Transverse colon (tissue), 4 donors: ENCODE data around the gene CDHR4. TPM values are rescaled to one million over a fixed set of nuclear protein-coding genes. Genes with fewer than 3 reads are reported as not detected.

Experiments
- DNase-seq: peaks from one replicate; pipeline ENCODE4 v3.0.0-alpha.2; 2019
- H3K27ac ChIP-seq, 4 donors: fragments of 200-600 bp; sonication (generic); 2 replicates each; pipeline ENCODE4 v1.5.1; 2016 to 2018; ENCODE audit warnings: inconsistent platforms in 4 of 4
- H3K27me3 ChIP-seq: fragments of 200-600 bp; sonication (generic); 2 replicates; pipeline ENCODE4 v1.5.1; 2017; ENCODE audit warnings: inconsistent platforms
- H3K36me3 ChIP-seq, 4 donors: fragments of 200-600 bp; sonication (generic); 2 replicates each; pipeline ENCODE4 v1.5.1; 2017 to 2019; ENCODE audit warnings: inconsistent platforms in 4 of 4
- H3K4me1 ChIP-seq, 4 donors: fragments of 200-600 bp; sonication (generic); 2 replicates each; pipeline ENCODE4 v1.5.1; 2017 to 2020; ENCODE audit warnings: inconsistent platforms in 4 of 4
- H3K4me3 ChIP-seq, 4 donors: fragments of 200-600 bp; sonication (generic); 1 replicate in 1 of 4; 2 replicates in 3 of 4; pipeline versions ENCODE4 v1.5.1 to v1.6.1; 2017 to 2019; ENCODE audit warnings: inconsistent platforms in 4 of 4
- H3K9me3 ChIP-seq, 2 donors: fragments of 200-600 bp; sonication (generic); 2 replicates each; pipeline ENCODE4 v1.5.1; 2017 to 2019; ENCODE audit warnings: inconsistent platforms in 2 of 2
- EP300 ChIP-seq: sonication (generic); formaldehyde crosslinking; IDR thresholded peaks from one replicate; pipeline ENCODE4 v1.6.1; 2017; ENCODE audit warnings: antibody characterized with exemption, low read depth
- POLR2A ChIP-seq: fragments of 450-650 bp; IDR thresholded peaks from one replicate; pipeline ENCODE4 v1.6.1; 2016; ENCODE audit warnings: antibody characterized with exemption, mild to moderate bottlenecking, moderate library complexity
- POLR2AphosphoS5 ChIP-seq, 3 donors: sonication (generic); formaldehyde crosslinking; IDR thresholded peaks; one replicate each; pipeline ENCODE4 v1.6.1; 2016; ENCODE audit warnings: antibody characterized with exemption in 3 of 3
- WGBS, 2 donors: methylation state at CpG; one replicate each; pipeline ENCODE4 v1.1.5; 2018; ENCODE audit warnings: low coverage in 1 of 2; 5-methylcytosine and 5-hydroxymethylcytosine counted together
- in situ Hi-C, 4 donors: fragments of 200-750 bp; cut with MboI; loops; one replicate each; pipeline versions ENCODE4 v1.15.0 to v1.15.1; 2017; ENCODE audit warnings: low sequenced_read_pairs in 3 of 4, low pct_ligation_motif_present in 1 of 4, low pct_unique_long_range_greater_than_20kb in 1 of 4
- intact Hi-C: fragments of 100-400 bp; cut with DNase I; formaldehyde crosslinking; loops from one replicate; pipeline ENCODE4 v1.15.1; 2023; ENCODE audit warnings: low total_unique reads
- total RNA-seq, 4 donors: library from RNA; depleted of rRNA; stranded (reverse); fragments of >200 nt; gene quantifications; one replicate each; pipeline ENCODE4 v1.1.0, GENCODE V29; 2016
- TF ChIP-seq, protein P1 (sequence below), 5 experiments: fragments of 200-600 bp in 3 of 5; fragments of 450-650 bp in 2 of 5; sonication (generic) in 3 of 5; IDR thresholded peaks; 1 replicate in 2 of 5; 2 replicates in 3 of 5; pipeline ENCODE4 v1.5.1; 2016 to 2017; ENCODE audit warnings: antibody characterized with exemption in 5 of 5, inconsistent platforms in 3 of 5, mild to moderate bottlenecking in 2 of 5, moderate library complexity in 1 of 5

Gene CDHR4
- total RNA-seq, 4 donors from 2014 or later, result not detected

DNA sequence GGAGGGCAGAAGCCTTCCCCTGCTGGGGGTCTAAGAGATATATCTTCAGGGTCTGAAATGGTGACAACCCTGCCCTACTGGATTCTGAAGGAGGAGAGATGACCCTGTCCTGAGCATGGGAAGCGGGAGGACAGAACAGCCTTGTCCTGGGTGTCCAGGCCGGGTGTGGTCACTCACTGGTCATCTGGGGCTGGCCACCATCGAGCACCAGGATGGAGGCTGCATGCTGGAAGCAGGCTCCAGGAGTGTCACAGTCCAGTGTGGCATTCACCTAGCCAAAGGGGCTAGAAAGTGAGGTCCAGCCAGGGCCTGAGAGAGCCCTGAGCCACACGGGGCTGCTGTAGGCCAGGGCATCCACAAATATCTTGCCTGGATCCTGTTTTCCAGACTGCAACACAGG is 5.2 kb downstream of the CDHR4 start:
- Histone ChIP-seq H3K27ac (no peak overlapping the region), H3K9me3 (no peaks in the 10 kb centered on the region), H3K27me3 (no peaks in the 10 kb centered on the region), H3K4me1 (no peaks in the 10 kb centered on the region), H3K4me3 (no peak overlapping the region), H3K36me3 (no peaks in the 10 kb centered on the region)
- no peak for DNase-seq
- whole genome bisulfite sequencing, 2 donors, result 60% methylated on average over 4 of the region's 4 CpGs; no CpG with 5 or more reads in 1 of the 2 donors
- TF ChIP-seq POLR2A, result no peak
- TF ChIP-seq, protein P1, sequence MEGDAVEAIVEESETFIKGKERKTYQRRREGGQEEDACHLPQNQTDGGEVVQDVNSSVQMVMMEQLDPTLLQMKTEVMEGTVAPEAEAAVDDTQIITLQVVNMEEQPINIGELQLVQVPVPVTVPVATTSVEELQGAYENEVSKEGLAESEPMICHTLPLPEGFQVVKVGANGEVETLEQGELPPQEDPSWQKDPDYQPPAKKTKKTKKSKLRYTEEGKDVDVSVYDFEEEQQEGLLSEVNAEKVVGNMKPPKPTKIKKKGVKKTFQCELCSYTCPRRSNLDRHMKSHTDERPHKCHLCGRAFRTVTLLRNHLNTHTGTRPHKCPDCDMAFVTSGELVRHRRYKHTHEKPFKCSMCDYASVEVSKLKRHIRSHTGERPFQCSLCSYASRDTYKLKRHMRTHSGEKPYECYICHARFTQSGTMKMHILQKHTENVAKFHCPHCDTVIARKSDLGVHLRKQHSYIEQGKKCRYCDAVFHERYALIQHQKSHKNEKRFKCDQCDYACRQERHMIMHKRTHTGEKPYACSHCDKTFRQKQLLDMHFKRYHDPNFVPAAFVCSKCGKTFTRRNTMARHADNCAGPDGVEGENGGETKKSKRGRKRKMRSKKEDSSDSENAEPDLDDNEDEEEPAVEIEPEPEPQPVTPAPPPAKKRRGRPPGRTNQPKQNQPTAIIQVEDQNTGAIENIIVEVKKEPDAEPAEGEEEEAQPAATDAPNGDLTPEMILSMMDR (IDR thresholded peaks at IDR 0.05), result no peak
- intact Hi-C loops, result no loop called here
- in situ Hi-C loops, result no loop called here

DNA sequence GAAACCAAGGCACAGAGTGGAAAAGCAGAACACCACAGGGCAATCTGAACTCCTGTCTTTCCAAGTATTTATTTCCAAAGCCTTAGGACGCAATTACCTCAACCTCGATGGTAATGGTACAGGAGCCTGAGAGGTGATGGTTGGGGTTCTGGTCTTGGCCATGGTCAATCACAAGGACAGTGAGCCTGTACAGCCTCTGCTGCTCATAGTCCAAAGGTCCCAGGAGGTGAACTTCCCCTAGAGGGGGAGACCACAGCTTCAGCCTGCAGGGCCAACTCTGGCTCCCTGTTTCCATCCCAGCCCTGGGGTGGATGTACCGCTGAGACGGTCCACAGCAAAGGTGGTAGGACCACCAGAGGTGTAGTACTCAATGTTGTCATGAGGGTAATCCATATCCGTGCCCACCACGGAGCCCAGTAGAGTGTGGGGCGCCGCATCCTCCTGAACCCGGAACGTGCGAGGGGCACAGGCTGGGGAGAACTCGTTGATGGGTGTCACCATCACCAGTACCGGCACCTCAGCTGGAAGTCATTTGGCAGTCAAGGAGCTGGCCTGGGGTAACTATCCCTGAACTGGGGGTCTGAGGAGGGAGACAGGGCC is 6.1 kb downstream of the CDHR4 start:
- Histone ChIP-seq H3K36me3 (no peaks in the 10 kb centered on the region), H3K4me3 (no peak overlapping the region), H3K27me3 (no peaks in the 10 kb centered on the region), H3K27ac (no peak overlapping the region), H3K9me3 (no peaks in the 10 kb centered on the region), H3K4me1 (no peaks in the 10 kb centered on the region)
- TF ChIP-seq EP300, result no peak
- no peak for TF ChIP-seq POLR2A
- TF ChIP-seq, protein P1 (IDR thresholded peaks at IDR 0.05), result no peak
- no peak for TF ChIP-seq POLR2AphosphoS5 (IDR thresholded peaks at IDR 0.05)
- 94% methylated on average over 13 of the region's 13 CpGs; no CpG with 5 or more reads in 1 of the 2 donors for WGBS, 2 donors
- in situ Hi-C loops, result no loop called here
- no peak for DNase-seq
- intact Hi-C loops, result no loop called here

DNA sequence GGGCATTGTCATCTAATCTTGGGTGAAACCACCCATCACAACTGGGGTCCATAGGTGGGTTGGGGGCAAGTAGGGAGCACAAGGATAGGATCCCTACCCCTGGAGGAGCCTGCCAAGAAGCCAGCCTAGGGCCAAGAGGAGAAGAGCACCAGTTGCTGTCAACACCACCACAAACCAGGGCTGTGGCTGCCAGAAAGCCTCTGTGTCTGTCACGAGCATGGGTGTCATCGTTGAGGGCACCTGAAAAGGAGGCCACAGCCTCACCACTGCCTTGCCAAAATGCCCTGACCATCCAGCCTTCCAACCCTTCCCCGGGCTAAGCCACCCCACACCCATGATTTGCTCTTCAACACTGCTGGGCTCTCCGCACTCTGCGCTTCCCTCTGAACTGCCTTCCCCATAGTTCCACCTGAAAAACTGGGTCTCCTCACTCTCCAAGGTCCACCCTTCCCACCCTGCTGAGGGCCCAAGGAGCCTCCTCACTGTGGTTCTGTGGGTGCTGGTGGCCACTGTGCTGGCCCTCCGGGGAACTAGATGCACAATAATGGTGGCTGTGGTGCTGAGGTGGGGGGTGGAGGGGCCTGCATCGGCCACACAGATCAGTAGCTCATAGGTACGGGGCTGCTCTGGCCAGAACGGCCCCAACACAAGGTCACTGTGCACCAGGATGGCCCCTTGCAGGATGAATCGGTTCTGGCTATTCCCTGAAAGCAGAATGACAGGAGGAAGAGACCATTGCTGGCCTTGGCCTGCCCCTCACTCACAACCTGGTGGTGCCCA is 7.1 kb downstream of the CDHR4 start:
- in situ Hi-C loops (no loop called here), intact Hi-C loops (no loop called here)
- H3K36me3 ChIP-seq, result no peaks in the 10 kb centered on the region
- H3K27me3 ChIP-seq, result no peaks in the 10 kb centered on the region
- H3K4me3 ChIP-seq, result no peak overlapping the region
- TF ChIP-seq EP300, result no peak
- TF ChIP-seq POLR2A, result no peak
- no peak for TF ChIP-seq POLR2AphosphoS5 (IDR thresholded peaks at IDR 0.05)
- TF ChIP-seq, protein P1 (IDR thresholded peaks at IDR 0.05), result no peak
- no peak overlapping the region for H3K27ac ChIP-seq
- DNase-seq, result no peak
- H3K4me1 ChIP-seq, result peaks cover 0 to under 1% (median 0%) of the 10 kb centered on the region in 4 donors
- no peaks in the 10 kb centered on the region for H3K9me3 ChIP-seq
- 91% methylated on average over 10 of the region's 10 CpGs; no CpG with 5 or more reads in 1 of the 2 donors for WGBS, 2 donors

DNA sequence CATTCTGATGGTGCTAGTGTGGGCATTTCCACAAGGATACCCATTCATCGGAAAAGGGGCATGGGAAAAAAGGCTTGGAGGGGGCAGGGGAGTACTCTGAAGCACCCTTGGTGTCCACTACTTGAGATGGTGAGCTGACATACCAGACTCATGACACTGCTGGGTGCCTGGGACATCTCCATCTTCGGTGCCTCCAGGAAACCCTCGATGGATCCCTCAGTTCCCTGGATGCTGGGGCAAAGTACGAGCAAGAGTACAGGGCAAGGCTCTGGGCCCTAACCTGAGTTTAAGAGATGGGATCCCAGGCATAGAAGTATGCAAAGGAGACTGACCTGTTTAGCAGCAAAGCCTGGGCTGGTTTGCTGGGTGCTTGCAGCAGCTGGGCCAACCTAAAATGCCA is 8.1 kb downstream of the CDHR4 start:
- TF ChIP-seq POLR2A (no peak), POLR2AphosphoS5 (IDR thresholded peaks at IDR 0.05) (no peak), EP300 (no peak)
- TF ChIP-seq, protein P1 (IDR thresholded peaks at IDR 0.05), result no peak
- in situ Hi-C loops, result no loop called here
- DNase-seq, result no peak
- intact Hi-C loops, result no loop called here
- H3K4me1 ChIP-seq, result peaks cover 5 to 9% (median 8%) of the 10 kb centered on the region in 4 donors
- H3K4me3 ChIP-seq, result no peak overlapping the region
- 91 to 100% methylated on average over 2 to 4 of the region's 4 CpGs for WGBS, 2 donors
- no peak overlapping the region for H3K27ac ChIP-seq
- no peaks in the 10 kb centered on the region for H3K36me3 ChIP-seq
- no peaks in the 10 kb centered on the region for H3K27me3 ChIP-seq
- H3K9me3 ChIP-seq, result no peaks in the 10 kb centered on the region
